GM21786 (cell line): ENCODE measurements around the gene DLG5.

Source experiments
- ATAC-seq: cut with Tn5 transposase; IDR thresholded peaks from one replicate; pipeline ENCODE4 v1.9.1; 2021; ENCODE audit not compliant: unreplicated experiment

The DLG5 gene

GRCh38 chr10:77798940-77799339 lies 127.6 kb downstream of the DLG5 start:
- ATAC-seq = no peak

- ATAC-seq = no peak
Measured at GRCh38 chr10:77796311-77796915, 130.1 kb downstream of the DLG5 start.

GRCh38 chr10:77795426-77796055 lies 131.0 kb downstream of the DLG5 start:
- no peak for ATAC-seq

- ATAC-seq = no peak
Measured at GRCh38 chr10:77794256-77795142, 132.1 kb downstream of the DLG5 start.

GRCh38 chr10:77793831-77794230 lies 132.7 kb downstream of the DLG5 start:
- ATAC-seq = no peak

- no peak for ATAC-seq
Measured at GRCh38 chr10:77792155-77792554, 134.4 kb downstream of the DLG5 start.

GRCh38 chr10:77791506-77791905 lies 135.0 kb downstream of the DLG5 start:
- ATAC-seq = no peak

GRCh38 chr10:77789861-77790260 lies 136.7 kb downstream of the DLG5 start:
- ATAC-seq = no peak

- no peak for ATAC-seq
Measured at GRCh38 chr10:77789016-77789415, 137.5 kb downstream of the DLG5 start.

GRCh38 chr10:77788496-77789010 lies 138.0 kb downstream of the DLG5 start:
- ATAC-seq = no peak

GRCh38 chr10:77787440-77787839 lies 139.1 kb downstream of the DLG5 start:
- ATAC-seq = no peak

GRCh38 chr10:77784856-77785255 lies 141.7 kb downstream of the DLG5 start:
- no peak for ATAC-seq

GRCh38 chr10:77782328-77783061 lies 144.1 kb downstream of the DLG5 start:
- no peak for ATAC-seq

GRCh38 chr10:77781451-77782327 lies 144.9 kb downstream of the DLG5 start:
- no peak for ATAC-seq

- ATAC-seq = no peak
Measured at GRCh38 chr10:77780180-77780579, 146.4 kb downstream of the DLG5 start.

- no peak for ATAC-seq
Measured at GRCh38 chr10:77776487-77776886, 150.1 kb downstream of the DLG5 start.

- no peak for ATAC-seq
Measured at GRCh38 chr10:77774940-77775391, 151.6 kb downstream of the DLG5 start.

- ATAC-seq = no peak
Measured at GRCh38 chr10:77773631-77774426, 152.7 kb downstream of the DLG5 start.
